NCI-H146 treated with DMSO at 0.1 percent for 48 hours (cell line): Measurements from ENCODE around the gene NXPH1.

ENCODE experiments used
- DNase-seq: peaks from one replicate; lab custom pipeline; 2025; ENCODE audit not compliant: unreplicated experiment; lab: John Stamatoyannopoulos, UW

NXPH1 gene

GRCh38 chr7:8433477-8434289 is at the start of gene NXPH1:
NXPH1 (plus strand) TSS chr7:8433609.
- DNase-seq: peak; percentile 87

GRCh38 chr7:8384901-8385300 is 48.5 kb upstream of the NXPH1 start:
- DNase-seq: no peak

GRCh38 chr7:8386926-8387550 is 46.4 kb upstream of the NXPH1 start:
- no peak for DNase-seq

- no peak for DNase-seq
These were observed 45.7 kb upstream of the NXPH1 start for GRCh38 chr7:8387551-8388256.

- no peak for DNase-seq
These were observed 45.2 kb upstream of the NXPH1 start for GRCh38 chr7:8388257-8388625.

GRCh38 chr7:8389593-8390261 is 43.7 kb upstream of the NXPH1 start:
- peak; percentile 55 for DNase-seq

GRCh38 chr7:8390262-8390626 is 43.2 kb upstream of the NXPH1 start:
- no peak for DNase-seq

GRCh38 chr7:8391353-8392062 is 41.9 kb upstream of the NXPH1 start:
- no peak for DNase-seq

- no peak for DNase-seq
These were observed 37.1 kb upstream of the NXPH1 start for GRCh38 chr7:8396294-8396693.

GRCh38 chr7:8408871-8409270 is 24.5 kb upstream of the NXPH1 start:
- no peak for DNase-seq

- DNase-seq: no peak
These were observed 22.3 kb upstream of the NXPH1 start for GRCh38 chr7:8411103-8411502.

- DNase-seq: no peak
These were observed 19.8 kb upstream of the NXPH1 start for GRCh38 chr7:8413600-8413999.

GRCh38 chr7:8418629-8419245 is 14.7 kb upstream of the NXPH1 start:
- DNase-seq: peak; percentile 70

- DNase-seq: no peak
These were observed 11.2 kb upstream of the NXPH1 start for GRCh38 chr7:8422177-8422576.

GRCh38 chr7:8423057-8423456 is 10.4 kb upstream of the NXPH1 start:
- DNase-seq: no peak

- no peak for DNase-seq
These were observed 8.2 kb upstream of the NXPH1 start for GRCh38 chr7:8425223-8425622.

GRCh38 chr7:8430643-8431042 is 2.8 kb upstream of the NXPH1 start:
- no peak for DNase-seq

GRCh38 chr7:8434290-8435002 is 1.0 kb downstream of the NXPH1 start:
- no peak for DNase-seq

- DNase-seq: no peak
These were observed 1.7 kb downstream of the NXPH1 start for GRCh38 chr7:8435095-8435494.
